ENCODE data around the gene RNF115.

GRCh38 chr1:145736191-145736590, 87.7 kb downstream of the RNF115 start:
- no peak for TF ChIP-seq CTCF (conservative IDR thresholded peaks at IDR 0.05)
- TF ChIP-seq EZH2 (IDR thresholded peaks at IDR 0.05; ENCODE audit: low read depth), result no peak
